Left ventricle myocardium inferior (tissue), 1 donor: Measurements from ENCODE around the gene FAM222A. TPM values are rescaled to one million over a fixed set of nuclear protein-coding genes. Genes with fewer than 3 reads are reported as not detected.

ENCODE experiments used
- DNase-seq: peaks from one replicate; pipeline ENCODE4 v3.0.0-alpha.2; 2020
- H3K27ac ChIP-seq: fragments of 200-600 bp; replicated peaks from 2 replicates; pipeline ENCODE4 v1.8.0; 2021
- H3K27me3 ChIP-seq: fragments of 200-600 bp; 2 replicates; pipeline ENCODE4 v1.8.0; 2021; ENCODE audit warnings: low read depth
- H3K36me3 ChIP-seq: fragments of 200-600 bp; 2 replicates; pipeline ENCODE4 v1.8.0; 2021
- H3K4me1 ChIP-seq: fragments of 200-600 bp; 2 replicates; pipeline ENCODE4 v1.8.0; 2021
- H3K4me3 ChIP-seq: fragments of 200-600 bp; 2 replicates; pipeline ENCODE4 v1.8.0; 2021; ENCODE audit warnings: mild to moderate bottlenecking, moderate library complexity
- H3K9me3 ChIP-seq: fragments of 200-600 bp; replicated peaks from 2 replicates; pipeline ENCODE4 v1.8.0; 2021
- intact Hi-C: fragments of 100-400 bp; cut with micrococcal nuclease; formaldehyde crosslinking; loops from one replicate; pipeline ENCODE4 v1.11.0; 2022
- total RNA-seq: library from RNA; stranded (reverse); fragmentation: NEBNext Ultra II Directional; extraction: Animal tissue kit (Norgen Biotek cat#: 25700); gene quantifications from one replicate; pipeline ENCODE4 v1.2.1, GENCODE V29; 2021
- TF ChIP-seq, protein P1 (sequence below): fragments of 200-600 bp; IDR thresholded peaks from 2 replicates; pipeline ENCODE4 v1.8.0; 2021; ENCODE audit warnings: antibody characterized with exemption, mild to moderate bottlenecking, borderline replicate concordance
- donor health status: DM: no; HTN: yes; CAD: no; lungs with severe emphysema.

FAM222A gene
- total RNA-seq, 1 donor from 2014 or later: 20.0 TPM

DNA sequence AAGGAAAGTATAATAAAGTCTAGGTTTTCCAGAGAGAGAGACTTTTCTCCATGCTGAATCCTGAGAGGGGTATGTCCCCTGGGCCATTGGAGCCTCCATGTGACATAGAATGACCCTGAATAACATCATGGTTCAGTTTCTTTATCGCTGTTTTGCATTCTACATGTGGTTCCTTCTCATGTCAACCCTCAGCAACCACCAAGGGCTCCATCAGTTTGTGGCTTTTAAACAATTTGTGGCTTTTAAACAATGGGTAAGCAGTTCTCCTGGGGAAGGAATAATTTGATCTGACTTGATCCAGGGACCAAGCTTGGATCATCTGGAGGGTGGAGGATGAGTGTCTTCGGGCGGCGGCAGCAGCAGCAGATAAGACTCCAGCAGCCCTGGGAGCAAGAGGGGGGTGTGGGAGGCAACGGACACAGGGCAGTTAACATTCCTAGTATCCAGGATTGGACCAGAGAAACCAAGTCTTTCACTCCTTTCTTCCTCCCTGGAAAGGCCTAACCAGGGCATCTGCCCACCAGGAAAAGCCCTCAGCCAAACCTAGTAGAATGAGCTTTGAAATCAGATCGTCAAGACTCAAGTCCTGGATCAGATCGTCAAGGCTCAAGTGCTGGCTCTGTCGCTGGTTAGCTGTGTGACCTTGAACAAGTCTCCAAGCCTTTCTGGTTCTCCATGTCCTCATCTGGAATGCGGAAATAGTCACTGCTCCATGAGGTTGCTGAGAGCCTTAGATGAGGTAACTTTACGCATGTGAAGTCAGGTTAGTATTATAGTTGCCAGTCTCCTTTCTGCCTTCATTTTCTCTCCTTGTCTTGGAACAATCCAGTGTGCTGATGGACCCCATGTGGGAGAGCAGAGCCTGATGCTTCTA is 27.8 kb upstream of the FAM222A start:
- Histone ChIP-seq H3K27ac (no peak overlapping the region), H3K36me3 (no peaks in the 10 kb centered on the region), H3K4me1 (no peaks in the 10 kb centered on the region), H3K9me3 (no peaks in the 10 kb centered on the region), H3K27me3 (peaks cover 5% of the 10 kb centered on the region), H3K4me3 (no peak overlapping the region)
- intact Hi-C loops: no loop called here
- TF ChIP-seq, protein P1, sequence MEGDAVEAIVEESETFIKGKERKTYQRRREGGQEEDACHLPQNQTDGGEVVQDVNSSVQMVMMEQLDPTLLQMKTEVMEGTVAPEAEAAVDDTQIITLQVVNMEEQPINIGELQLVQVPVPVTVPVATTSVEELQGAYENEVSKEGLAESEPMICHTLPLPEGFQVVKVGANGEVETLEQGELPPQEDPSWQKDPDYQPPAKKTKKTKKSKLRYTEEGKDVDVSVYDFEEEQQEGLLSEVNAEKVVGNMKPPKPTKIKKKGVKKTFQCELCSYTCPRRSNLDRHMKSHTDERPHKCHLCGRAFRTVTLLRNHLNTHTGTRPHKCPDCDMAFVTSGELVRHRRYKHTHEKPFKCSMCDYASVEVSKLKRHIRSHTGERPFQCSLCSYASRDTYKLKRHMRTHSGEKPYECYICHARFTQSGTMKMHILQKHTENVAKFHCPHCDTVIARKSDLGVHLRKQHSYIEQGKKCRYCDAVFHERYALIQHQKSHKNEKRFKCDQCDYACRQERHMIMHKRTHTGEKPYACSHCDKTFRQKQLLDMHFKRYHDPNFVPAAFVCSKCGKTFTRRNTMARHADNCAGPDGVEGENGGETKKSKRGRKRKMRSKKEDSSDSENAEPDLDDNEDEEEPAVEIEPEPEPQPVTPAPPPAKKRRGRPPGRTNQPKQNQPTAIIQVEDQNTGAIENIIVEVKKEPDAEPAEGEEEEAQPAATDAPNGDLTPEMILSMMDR: no peak
- DNase-seq: no peak

DNA sequence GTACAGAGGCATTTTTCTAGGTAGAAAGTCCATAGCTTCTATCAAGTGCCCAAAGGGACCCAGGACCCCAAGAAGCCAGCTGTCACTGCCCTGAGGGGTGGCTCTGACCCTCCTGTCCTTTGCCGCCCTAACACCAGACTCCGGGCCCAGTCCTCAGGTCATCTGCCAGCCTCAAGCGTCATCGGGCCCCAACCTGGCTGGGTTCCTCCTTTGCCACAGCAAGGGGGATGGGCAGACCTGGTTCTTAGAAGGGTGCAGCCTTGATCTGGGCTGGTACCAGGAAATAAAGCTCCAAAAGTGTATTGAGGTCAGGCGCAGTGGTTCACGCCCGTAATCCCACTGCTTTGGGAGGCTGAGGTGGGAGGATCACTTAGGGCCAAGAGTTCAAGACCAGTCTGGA is 27.1 kb upstream of the FAM222A start:
- no peak overlapping the region for H3K27ac ChIP-seq
- H3K36me3 ChIP-seq: no peaks in the 10 kb centered on the region
- H3K9me3 ChIP-seq: no peaks in the 10 kb centered on the region
- H3K27me3 ChIP-seq: peaks cover 5% of the 10 kb centered on the region
- TF ChIP-seq, protein P1: no peak
- no peaks in the 10 kb centered on the region for H3K4me1 ChIP-seq
- no peak for DNase-seq
- no peak overlapping the region for H3K4me3 ChIP-seq
- intact Hi-C loops: no loop called here

DNA sequence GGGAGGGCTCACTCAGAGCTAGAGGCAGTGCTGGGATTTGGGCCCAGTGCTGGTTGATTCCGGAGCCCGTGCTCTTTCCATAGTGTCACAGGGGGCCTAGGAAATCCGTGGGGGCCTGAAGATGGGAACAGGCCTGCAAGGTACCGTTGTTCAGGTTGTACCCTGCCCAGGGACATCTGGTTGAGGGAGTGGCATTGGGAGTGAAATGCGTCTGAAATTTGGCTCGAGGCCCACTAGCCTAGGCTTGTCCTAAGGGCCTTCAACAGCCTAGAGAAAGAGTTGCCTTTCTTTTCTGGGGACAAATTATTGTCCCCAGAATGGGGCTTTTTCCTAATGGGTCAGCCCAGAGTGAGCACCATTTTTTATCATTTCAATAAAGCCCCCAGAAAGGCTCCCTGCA is 26.4 kb upstream of the FAM222A start:
- intact Hi-C loops: no loop called here

DNA sequence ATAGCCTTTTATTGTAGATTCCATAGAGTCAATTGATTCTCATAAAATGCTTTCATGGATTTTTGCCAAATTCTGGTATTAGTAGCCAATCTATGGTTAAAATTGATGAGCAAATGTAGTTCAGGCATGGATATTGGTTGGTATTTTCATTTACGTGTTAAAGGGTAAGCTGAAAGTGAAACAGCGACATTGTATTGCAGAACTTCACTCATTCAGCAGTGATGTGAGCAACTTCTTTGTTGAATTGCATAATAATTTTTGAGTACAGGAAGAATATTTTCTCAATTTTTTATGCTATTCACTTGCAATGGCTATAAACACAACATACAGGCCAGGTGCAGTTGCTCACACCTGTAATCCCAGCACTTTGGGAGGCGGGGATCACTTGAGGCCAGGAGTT is 24.2 kb upstream of the FAM222A start:
- Histone ChIP-seq H3K4me3 (no peak overlapping the region), H3K27me3 (peaks cover 16% of the 10 kb centered on the region), H3K4me1 (no peaks in the 10 kb centered on the region), H3K36me3 (no peaks in the 10 kb centered on the region), H3K9me3 (no peaks in the 10 kb centered on the region), H3K27ac (no peak overlapping the region)
- intact Hi-C loops: no loop called here
- DNase-seq: no peak
- TF ChIP-seq, protein P1: no peak

More for the DNA sequence above, 26.4 kb upstream of the FAM222A start:
- DNase-seq: no peak
- Histone ChIP-seq H3K36me3 (no peaks in the 10 kb centered on the region), H3K4me3 (no peak overlapping the region), H3K9me3 (no peaks in the 10 kb centered on the region), H3K27me3 (peaks cover 10% of the 10 kb centered on the region), H3K4me1 (no peaks in the 10 kb centered on the region), H3K27ac (no peak overlapping the region)
- TF ChIP-seq, protein P1: no peak

DNA sequence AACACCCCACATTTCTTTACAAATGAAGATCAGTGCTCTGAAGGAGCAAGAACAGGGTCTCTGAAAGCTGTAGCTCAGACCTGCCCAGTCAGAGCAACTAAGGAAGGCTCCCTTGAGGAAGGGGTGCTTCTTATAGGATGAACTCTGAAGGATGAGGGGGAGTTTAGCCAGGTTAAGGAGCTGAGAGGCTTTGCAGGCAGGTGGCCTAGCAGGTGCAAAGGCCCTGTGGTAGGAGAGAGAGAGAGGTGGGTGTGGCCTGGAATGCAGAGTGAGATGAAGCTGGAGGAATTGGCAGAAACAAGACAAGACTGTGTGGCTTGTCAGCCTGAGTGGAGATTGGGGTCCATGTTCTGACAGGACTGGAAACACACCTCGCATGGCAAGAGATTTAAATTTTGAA is 20.5 kb upstream of the FAM222A start:
- no peak overlapping the region for H3K27ac ChIP-seq
- H3K36me3 ChIP-seq: no peaks in the 10 kb centered on the region
- intact Hi-C loops: no loop called here

More for the DNA sequence above, 20.5 kb upstream of the FAM222A start:
- DNase-seq: no peak
- H3K4me1 ChIP-seq: peaks cover 7% of the 10 kb centered on the region
- no peak overlapping the region for H3K4me3 ChIP-seq
- TF ChIP-seq, protein P1: no peak
- H3K9me3 ChIP-seq: no peaks in the 10 kb centered on the region
- peaks cover 16% of the 10 kb centered on the region for H3K27me3 ChIP-seq
